ENCODE results near the gene RPL7A. TPM values are rescaled to one million over a fixed set of nuclear protein-coding genes. Genes with fewer than 3 reads are reported as not detected.
A peak's percentile ranks its signal among the peaks of the same experiment; 100 is the strongest.

RPL7A gene
- total and polyA plus RNA-seq, 2 of the 13 experiments (the other 11 are each of a cell fraction or from before 2014, with no cell fraction given) = 2,401 to 2,938 TPM

GRCh38 chr9:133377721-133378216 lies 29.8 kb downstream of the RPL7A start:
- 42% methylated on average over 3 of the region's 6 CpGs for WGBS (ENCODE audit: low lambda C conversion rate)
- peaks cover 24% of the 10 kb centered on the region for H4K20me1 ChIP-seq (ENCODE audit: insufficient read depth, low read length)
- intact Hi-C loops (cut with micrococcal nuclease; ENCODE audit: unreplicated experiment) = no loop called here
- peak; percentile 38 for ATAC-seq
- peak overlapping the region; percentile 58 for H3K4me2 ChIP-seq (ENCODE audit: low read depth, low read length)
- H3K36me3 ChIP-seq (replicated peaks in 1 of 2; ENCODE audit: control insufficient read depth in 1 of 2, insufficient read depth in 2 of 2, low read length in 2 of 2) = peaks cover 0 to 7% of the 10 kb centered on the region in 2 experiments; a peak in 2 of 5 replicates
- ChIA-PET POLR2A (interaction anchor here (1.2 to 3.3 kb wide), 4 partner anchors 9 to 82 kb away, joined by 4 to 16 read pairs (median 6); partner anchors contain the start of genes CACFD1, MED22 and RPL7A), CTCF (ENCODE audit: low intra/inter-chr PET ratio, low total read pairs) (no interaction called here)
- BruUV-seq (replicated peaks) = no TSS peak
- in situ Hi-C loops (cut with HindIII; ENCODE audit: extremely low pct_ligation_motif_present, low pct_unique_long_range_greater_than_20kb) = no loop called here
- no peak overlapping the region for H3K27ac ChIP-seq (ENCODE audit: extremely low read length, insufficient read depth, low read length)
- H2AFZ ChIP-seq (ENCODE audit: low read length) = no peak overlapping the region
- no peak overlapping the region; a peak in 1 of 6 replicates for H3K4me3 ChIP-seq (replicated peaks in 1 of 3; ENCODE audit: insufficient read depth in 1 of 3, low read depth in 2 of 3, low read length in 3 of 3)
- H3K4me1 ChIP-seq (ENCODE audit: insufficient read depth, low read length) = peaks cover 53% of the 10 kb centered on the region
- H3K9me3 ChIP-seq (ENCODE audit: low read length) = peaks cover 3% of the 10 kb centered on the region; the same call in 1 of the 2 replicates
- no peak overlapping the region for H3K9ac ChIP-seq (ENCODE audit: insufficient read depth, low read depth, low read length)
- peak; percentile 62 for DNase-seq (ENCODE audit: low spot score)
- H3K27me3 ChIP-seq (ENCODE audit: control insufficient read depth in 1 of 2, insufficient read depth in 2 of 2, low read length in 2 of 2) = no peaks in the 10 kb centered on the region
- peaks cover 27% of the 10 kb centered on the region for H3K79me2 ChIP-seq (ENCODE audit: insufficient read depth, low read length)
- peak; percentile 81 for FAIRE-seq
- TF ChIP-seq FOXA1 (IDR thresholded peaks at IDR 0.05) (no peak), FOXA1 (CRISPR knock-in tag; IDR thresholded peaks at IDR 0.05) (peak; percentile 49; the same call in 1 of the 2 replicates), ZNF232 (CRISPR knock-in tag; IDR thresholded peaks at IDR 0.05; ENCODE audit: borderline replicate concordance) (peak; percentile 64; the same call in 1 of the 2 replicates), ZNF501 (CRISPR knock-in tag; IDR thresholded peaks at IDR 0.05) (0 out of 2 replicates have a peak, but pooled peaks have one; percentile 24), FOXP1 (IDR thresholded peaks at IDR 0.05) (no peak), FOXP1 (CRISPR knock-in tag; IDR thresholded peaks at IDR 0.05) (no peak), ZNF614 (CRISPR knock-in tag; IDR thresholded peaks at IDR 0.05; ENCODE audit: borderline replicate concordance) (peak; percentile 60; the same call in 1 of the 2 replicates), CTCF (CRISPR knock-in tag; IDR thresholded peaks at IDR 0.05) (peak; percentile 50), RFXAP (CRISPR knock-in tag; IDR thresholded peaks at IDR 0.05; ENCODE audit: borderline replicate concordance) (peak; percentile 54; the same call in 1 of the 2 replicates), PAF1 (CRISPR knock-in tag; IDR thresholded peaks at IDR 0.05) (no peak), ZNF800 (CRISPR knock-in tag; IDR thresholded peaks at IDR 0.05) (peak; percentile 66; the same call in 1 of the 2 replicates), ZHX1 (CRISPR knock-in tag; IDR thresholded peaks at IDR 0.05; ENCODE audit: low read depth) (0 out of 2 replicates have a peak, but pooled peaks have one; percentile 13), POLR2A (IDR thresholded peaks at IDR 0.05; ENCODE audit: insufficient read depth in 1 of 2, low read depth in 2 of 2, low read length in 2 of 2) (no peak), ZNF589 (CRISPR knock-in tag; conservative IDR thresholded peaks at IDR 0.05) (no peak), ZNF563 (CRISPR knock-in tag; IDR thresholded peaks at IDR 0.05) (no peak), FUBP1 (CRISPR knock-in tag; IDR thresholded peaks at IDR 0.05; ENCODE audit: borderline replicate concordance) (no peak), MYC (CRISPR knock-in tag; IDR thresholded peaks at IDR 0.05; ENCODE audit: borderline replicate concordance) (peak; percentile 17; the same call in 1 of the 2 replicates), TEAD3 (CRISPR knock-in tag; optimal IDR thresholded peaks at IDR 0.05; ENCODE audit: borderline replicate concordance) (peak; percentile 9)

Measured in HepG2 (cell line).